IPS-11a (cell line): Measurements from ENCODE around the gene AMER1.
"Not testable (repeated sequence)": the region's sequence is repeated elsewhere in the genome, so short reads cannot be mapped to it uniquely, and the experiment has no call there.

ENCODE experiments used
- H3K4me3 ChIP-seq: one replicate; pipeline ENCODE4 v1.5.1; 2013; ENCODE audit warnings: low read depth, low read length, control low read depth

The AMER1 gene

DNA sequence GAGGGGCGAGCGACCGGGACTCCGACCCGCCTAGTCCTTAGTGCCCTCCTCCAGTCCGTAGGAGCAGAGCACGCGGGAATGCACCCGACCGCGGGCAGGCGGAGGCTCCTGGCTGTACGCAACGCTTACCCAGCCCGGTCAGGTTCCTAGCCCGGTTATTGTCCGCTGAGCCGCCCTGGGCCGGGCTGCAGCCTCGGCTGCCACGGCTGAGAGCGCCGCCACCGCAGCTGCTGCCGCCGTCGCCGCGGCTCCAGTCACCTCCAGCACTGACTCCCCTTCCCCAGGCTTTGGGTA is at the start of gene AMER1:
AMER1 (minus strand) TSS at position 268 of the 294 bp plus-strand sequence. CDS start 12,422 bp downstream, outside the sequence.
- peak within 1 kb of the TSS; percentile 50 for H3K4me3 ChIP-seq

DNA sequence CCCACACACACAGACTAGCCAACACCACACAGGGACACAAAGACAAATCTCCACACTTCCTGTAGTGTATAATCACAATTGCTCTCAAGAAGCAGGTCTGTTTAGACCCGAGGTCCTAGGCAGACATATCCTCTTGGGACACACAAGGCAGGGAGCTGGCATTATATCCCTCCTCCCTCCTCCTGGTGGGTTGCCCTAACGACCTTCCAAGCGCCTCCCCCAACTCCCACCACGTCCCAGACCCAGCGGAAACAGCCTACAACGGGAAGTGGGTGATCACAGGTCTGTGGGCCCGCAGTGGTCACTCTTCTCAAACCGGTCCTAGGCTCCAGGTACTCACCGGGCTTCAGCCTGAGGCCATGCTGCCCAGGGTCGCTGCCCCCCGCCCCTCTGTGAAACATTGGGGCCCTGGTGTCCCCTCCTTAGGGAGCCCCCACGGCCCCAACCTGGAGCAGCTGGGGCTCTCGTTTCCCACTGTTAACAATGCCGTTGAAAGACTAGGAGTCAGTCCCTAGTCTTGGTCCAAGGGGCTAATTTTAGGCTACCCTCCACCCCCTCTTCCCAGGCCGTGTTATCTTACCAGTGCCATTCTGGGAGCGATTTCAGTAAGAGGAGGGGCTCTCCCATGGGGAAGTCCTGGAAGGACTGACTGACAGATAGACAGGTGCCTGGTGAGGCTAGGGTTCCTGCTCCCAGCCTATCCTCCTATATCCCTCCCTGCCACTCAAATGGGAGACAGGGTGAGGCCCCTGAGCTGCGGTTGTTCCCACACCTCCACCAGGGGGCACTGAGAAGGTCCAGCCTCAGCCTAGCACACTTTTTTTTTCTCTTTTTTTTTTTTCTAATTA is 24.8 kb upstream of the AMER1 start, which contains the start of gene ASB12:
ASB12 (minus strand) TSS at position 485 of the 848 bp plus-strand sequence. CDS start 4,957 bp downstream, outside the sequence.
- H3K4me3 ChIP-seq: no peak within 1 kb of the TSS

DNA sequence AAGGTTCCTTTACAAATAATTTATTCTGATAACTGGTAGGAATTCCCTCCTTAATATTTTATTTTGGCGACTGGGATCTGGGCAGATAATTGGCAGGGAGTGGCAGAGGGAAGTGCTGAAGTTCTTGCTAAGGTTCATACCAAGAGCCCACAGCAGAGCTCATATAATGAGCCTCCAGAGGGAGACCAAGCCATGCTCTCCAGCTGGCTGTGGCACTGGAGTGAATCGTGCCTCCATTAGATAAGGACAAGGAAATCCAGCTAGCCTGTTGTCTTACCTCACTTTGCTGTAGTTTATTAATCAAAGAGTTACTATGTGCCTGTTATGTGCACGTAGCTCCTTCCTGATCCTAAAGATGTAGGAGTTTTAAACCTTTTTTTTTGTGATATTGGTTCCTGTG is 23.6 kb upstream of the AMER1 start:
- no peak overlapping the region for H3K4me3 ChIP-seq

DNA sequence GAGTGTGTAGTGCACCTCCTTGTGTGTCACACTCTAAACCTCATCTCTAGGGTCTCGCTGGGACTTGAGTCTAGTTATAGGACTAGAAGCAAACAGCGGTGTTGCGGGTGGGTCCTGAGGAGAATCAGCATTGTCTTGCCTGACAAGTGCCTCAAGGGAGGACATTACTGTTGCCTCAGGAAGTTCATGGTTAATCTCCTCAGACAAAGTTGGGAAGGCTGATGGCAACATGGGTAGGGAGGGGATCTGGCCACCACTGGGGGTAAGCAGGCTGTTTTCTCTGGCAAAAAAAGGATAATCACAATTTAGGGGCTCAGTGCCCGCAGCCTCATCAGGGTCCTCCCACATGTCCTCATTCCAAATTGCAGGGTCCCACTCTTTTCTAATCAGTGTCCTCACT is 12.5 kb upstream of the AMER1 start:
- no peak overlapping the region for H3K4me3 ChIP-seq

DNA sequence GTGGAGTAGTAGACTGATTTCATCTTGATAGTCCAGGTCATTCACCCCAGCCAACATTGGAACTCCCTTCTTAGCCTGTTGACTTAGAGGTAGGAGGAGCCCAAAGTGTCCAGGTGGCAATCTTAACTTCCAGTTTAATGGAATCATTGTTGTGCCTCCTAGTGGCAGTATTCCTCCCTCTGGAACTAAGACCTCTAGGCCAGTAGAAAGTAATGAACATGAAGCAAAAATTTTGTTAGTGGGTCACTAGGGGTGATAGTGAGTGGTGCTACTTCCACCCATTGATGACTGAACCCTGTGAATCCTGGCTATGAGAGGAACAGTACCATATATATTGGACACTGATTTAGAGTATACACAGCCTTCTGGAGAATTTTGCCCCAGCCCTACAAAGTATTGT is 8.5 kb upstream of the AMER1 start:
- not testable (repeated sequence) for H3K4me3 ChIP-seq

DNA sequence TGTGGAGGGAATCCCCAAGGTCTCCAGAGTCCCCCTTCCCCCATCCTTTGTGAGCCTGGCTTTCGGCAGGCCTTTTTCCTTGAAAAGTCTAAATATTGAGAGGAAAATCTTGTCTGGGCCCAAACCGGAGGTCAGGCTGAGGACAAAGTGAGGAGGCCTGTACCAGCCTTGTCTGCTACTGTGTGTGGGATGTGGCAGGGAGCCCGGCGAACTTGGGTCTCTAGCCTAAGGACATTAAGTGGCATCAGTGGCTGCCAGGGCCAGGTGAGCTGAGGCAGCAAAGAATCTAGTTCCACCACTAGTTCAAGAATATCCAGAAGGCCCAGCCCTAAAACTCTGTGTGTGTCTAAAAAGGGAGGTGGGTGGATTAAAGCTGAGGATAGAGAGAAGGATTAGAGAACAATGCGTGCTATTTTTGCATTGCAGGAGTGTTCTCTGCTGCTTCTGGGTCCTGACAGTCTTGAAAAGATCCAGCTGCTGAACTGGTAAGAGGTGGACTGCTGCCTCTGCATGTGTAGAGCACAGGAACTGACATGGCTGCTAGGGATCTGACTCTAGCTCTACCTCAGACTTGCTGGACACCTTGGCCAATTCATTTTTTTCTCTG is 1.2 kb upstream of the AMER1 start:
- no peak overlapping the region for H3K4me3 ChIP-seq

DNA sequence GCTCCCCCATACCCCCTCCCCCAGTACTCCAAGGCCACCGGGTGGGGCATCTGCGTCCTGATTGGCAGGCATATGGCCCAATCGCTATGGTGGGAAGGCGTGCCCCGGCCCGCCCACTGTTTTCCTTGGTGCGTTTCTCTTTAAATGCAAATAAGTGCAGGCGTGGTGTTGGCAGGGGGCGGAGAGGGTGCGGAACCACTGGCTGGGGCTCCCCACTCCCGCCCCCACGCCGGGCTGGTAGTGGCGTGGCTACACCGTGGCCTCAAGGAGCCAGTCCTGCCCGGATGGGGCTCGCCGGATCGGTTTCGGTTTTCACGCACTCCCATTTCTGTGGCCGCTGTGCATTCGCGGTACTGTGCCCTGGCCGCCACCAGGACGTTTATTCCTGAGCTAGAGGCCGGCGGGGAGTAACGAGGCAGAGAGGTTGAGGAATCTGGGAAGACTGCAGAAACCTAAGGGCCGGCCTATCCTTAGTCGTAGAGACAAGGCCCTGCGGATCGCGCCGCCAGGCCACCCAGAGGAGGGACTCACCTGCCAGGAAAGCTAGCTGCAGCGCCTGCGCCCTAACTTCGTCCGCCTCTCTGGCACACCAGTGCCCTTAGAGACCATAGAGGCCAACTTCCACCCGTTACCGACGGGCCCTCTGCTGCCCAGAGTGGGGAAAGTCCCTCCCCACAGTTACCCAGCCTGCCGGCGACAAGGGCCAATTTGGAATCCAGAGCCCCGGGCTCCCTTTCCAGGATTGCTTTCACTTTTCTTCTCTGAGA is 410 bp upstream of the AMER1 start:
- H3K4me3 ChIP-seq: peak overlapping the region; percentile 50

DNA sequence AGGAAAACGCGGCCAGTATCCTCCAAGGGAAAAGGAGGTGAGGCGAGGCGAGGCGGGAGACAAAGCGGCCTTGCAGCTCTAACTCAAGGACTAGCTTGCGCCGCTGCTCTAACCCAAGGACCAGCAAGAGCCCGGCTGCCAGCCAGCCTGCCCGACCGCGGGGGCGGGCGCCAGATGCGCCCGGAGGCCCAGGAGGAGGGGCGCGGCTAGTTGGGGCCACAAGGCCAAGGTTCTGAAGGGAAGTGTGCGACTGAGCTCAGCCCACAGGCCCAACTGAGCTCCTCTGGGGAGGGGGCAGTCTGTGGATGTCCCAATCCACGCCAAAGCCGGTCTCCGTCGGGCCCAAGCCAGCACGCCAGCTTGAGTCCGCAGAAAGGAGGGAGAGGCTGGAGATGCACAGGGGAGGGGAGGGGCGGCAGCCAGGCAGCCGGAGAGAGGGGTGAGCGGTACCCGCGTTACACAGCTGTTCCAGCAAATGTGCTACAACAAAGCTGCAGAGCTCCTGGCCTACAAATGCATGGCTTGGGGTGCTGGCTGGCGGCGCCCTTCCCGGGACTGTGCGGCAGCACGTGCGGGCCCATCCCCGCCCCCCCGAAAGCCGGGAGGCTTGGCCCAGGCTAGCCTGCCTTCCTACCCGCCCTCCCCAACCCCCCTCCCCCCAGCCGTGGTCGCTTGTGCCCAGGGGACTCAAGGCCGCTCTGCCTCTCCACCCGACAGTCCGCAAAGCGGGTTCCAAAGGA is 637 bp downstream of the AMER1 start:
- H3K4me3 ChIP-seq: peak overlapping the region; percentile 50

DNA sequence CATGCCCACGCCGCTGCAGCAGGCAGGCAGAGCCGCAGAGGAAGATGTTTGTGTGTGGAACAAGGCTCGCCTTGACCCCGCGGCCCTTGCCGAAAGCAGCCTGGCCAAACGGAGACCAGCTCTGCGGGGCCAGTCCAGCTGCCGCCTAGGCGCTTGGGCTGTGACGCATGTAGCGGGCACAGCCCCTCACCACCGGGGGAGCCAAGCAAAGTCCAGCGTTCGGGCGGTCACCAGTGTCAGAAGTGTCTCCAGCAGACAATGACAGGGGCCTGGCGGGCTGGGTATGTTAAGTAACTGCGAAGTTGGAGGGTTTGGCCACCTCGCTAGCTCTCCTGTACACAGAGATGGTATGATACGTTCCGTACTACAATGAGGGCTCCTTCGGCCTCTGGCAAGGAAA is 1.3 kb downstream of the AMER1 start:
- H3K4me3 ChIP-seq: peak overlapping the region; percentile 50

DNA sequence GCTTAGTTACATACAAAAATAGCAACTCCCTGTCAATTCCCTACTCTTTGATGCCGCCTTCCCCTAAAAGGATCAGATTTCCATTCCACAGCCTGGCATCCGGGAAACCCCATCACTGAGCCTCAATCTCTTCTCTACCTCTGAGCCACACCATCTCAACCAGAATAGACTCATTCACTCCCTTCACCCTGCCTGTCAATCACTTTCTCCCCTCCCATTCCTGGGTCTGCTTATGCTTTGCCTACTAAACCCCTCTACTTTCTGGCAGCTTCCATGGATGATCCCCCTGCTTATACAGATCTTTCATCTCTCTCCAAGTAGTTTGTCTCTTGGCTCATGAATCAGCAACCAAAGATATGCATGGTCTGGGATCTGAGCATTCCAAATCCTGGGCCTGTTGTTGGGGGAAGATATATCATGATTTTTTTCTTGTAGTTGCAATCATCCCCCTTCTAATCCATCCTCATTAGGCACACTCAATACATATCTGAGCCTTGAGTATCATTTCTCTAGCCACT is 2.6 kb downstream of the AMER1 start:
- no peak overlapping the region for H3K4me3 ChIP-seq

DNA sequence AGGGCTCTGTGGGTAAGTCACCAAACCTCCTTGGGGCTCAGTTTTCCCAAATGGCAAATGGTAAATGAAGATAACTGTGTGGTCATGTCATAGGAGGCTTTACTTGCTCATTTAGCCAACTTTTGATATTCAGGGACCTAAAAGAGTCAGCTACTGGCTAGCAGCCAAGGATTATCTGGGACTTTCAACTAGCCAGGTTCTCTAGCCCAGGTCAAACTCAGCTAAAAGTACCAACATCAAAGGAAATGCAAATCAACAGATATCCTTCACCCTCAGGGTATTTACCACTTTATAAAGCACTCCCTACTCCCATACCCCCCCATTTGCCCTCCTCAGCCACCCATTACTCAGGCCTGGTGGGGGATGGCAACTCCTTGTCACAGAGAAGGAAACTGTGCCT is 7.5 kb downstream of the AMER1 start:
- H3K4me3 ChIP-seq: no peak overlapping the region

DNA sequence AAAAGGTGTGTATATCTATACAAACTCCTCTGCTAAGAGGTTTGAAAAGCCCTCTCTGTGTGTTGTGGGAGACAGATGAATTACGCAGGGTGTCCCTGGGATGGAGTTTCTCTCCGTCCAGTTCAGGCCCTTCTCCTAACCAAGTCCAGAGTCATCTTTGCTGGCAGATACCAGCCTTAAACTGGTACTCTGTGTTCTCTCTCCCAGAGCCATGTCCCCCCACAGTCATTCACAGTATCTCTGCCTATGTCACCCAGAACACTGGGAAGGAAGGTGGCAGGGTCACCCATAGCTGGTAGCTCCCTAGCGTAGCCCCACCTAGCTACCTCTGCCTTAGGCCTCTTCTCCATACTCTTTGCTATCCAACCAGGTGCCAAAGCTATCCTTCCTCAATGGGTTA is 8.9 kb downstream of the AMER1 start:
- H3K4me3 ChIP-seq: no peak overlapping the region

DNA sequence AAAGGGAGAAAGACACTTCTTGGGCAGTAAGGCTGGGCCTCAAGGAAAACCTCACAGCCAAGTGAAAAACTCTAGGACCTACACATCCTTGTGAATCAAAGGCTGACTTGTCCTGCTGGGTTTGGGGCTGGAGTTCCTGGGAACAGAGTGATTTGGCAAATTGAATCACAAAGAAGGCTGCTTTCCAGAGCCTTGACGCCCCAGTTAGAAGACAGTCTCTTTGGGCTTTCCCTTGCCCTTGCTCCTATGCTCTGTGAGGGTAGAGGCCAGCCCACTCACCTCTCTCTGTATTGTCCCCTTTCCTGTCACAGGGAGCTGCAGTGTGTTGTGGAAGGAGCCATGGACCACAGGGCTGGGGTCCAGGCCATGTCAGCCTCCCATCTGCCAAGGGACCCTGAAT is 9.6 kb downstream of the AMER1 start:
- no peak overlapping the region for H3K4me3 ChIP-seq

DNA sequence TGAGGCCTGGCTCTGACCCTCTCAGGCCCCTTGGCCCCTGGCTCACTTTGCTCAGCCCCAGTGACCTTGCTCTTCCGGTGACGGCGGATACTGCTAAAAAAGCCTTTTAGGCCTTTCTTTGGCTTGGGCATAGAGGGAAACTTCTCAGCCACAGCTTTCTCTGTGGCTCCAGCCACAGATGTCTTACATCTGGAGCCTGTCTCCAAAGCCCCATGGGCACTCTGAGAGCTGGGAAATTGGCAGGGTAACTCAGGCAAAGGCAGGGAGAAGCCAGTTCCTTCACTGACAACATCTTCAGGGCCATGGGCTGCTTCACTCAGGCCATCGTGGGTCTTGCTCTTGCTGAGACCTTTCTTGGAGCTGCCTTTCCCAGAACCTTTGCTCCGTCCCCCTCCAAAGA is 12.8 kb downstream of the AMER1 start:
- H3K4me3 ChIP-seq: no peak overlapping the region

DNA sequence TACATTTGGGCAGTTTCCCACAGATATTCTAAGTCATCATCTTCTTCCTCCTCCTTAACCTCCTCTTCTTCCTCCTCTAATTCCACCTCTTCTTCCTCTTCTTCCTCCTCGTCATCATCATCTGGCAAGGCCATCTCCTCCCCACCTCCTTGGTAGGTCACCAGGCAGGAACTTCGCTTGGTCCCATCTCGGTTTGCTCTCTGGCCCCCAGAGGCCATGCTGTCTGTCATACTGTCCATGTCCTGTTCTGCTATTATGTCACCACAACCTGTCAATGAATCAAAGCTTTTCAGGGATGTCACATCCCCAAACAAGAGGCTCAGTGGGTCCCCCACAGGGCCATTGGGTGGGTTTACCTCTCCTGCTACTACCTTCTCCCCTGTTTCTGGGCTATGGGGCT is 13.5 kb downstream of the AMER1 start:
- no peak overlapping the region for H3K4me3 ChIP-seq

DNA sequence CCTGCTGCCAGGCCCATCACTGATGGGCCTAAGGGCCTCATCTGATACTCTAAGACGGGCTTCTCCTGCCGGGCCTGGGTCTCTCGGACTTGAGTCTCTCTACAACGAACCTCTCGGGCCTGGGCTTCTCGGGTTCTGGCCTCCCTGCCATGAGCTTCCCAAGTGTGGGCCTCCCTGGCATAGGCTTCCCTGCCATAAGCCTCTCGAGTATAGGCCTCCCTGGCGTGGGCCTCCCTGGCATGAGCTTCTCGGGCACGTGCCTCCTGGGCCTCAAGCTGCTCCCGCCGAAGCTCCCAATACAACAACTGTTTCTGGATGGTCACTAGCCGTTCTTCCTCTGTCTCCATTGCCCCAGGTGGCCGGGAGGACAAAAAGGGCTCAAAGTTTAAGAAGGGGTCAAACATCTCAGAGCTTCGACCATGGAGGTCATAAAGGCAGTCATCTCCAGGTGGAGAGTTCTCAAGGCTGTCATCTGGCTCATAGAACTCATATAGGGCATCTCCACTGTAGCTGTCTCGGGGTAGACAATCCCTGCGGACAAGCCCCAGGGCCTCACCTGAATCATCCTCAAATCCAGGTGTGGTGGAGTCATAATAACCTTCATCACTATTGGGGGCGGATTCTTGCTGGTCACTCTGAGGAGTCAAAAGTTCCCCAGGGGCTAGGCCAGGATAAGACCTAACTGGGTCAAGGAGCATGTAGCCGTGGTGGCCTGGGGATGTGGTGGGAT is 14.1 kb downstream of the AMER1 start:
- H3K4me3 ChIP-seq: no peak overlapping the region

DNA sequence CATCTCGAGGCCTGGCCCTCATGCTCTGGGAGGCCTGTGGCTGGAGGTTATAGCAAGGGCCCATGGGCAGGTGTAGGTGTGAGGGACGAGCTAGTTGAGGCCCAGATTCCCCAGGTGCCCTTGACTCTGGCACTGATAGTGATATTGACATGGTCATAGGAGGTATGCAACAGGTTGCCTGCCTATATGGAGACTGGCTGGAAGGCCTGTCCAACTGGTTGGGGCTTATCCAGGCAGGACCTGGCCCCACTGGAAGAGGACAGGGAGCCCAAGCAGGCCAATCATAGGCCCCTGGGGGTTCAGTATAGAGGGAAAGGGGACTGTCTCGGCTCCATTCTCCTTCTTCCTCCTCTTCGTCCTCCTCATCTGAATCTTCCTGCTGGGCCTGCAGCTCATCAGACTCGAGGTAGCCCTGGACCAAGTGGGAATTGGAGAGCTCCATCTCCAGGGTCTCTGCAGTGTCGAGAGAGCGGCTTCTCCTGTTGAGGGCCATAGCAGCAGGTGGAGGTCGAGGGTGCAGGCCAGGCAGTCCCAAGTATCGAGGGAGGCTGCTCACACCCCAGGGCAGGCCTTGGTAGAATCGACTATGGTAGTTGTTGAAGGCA is 15.3 kb downstream of the AMER1 start:
- no peak overlapping the region for H3K4me3 ChIP-seq

DNA sequence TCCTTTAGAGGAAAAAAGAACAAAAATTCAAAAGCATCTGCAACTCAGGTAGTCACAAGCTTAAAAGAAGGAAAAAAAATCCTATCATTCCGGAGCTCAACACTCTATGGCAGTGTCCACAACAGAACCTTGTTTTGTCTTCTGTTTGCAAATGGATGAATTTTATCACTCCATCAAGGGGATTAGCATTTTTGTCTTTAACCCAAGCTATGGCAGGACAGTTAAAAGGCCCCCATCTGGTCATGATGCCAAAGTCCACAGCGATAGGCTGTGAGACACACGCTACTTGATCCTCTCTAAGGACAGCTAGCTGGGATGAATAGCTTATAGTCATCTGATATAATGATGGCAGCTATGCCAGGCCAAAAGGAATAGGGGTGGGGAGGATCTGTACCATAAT is 16.6 kb downstream of the AMER1 start:
- no peak overlapping the region for H3K4me3 ChIP-seq

DNA sequence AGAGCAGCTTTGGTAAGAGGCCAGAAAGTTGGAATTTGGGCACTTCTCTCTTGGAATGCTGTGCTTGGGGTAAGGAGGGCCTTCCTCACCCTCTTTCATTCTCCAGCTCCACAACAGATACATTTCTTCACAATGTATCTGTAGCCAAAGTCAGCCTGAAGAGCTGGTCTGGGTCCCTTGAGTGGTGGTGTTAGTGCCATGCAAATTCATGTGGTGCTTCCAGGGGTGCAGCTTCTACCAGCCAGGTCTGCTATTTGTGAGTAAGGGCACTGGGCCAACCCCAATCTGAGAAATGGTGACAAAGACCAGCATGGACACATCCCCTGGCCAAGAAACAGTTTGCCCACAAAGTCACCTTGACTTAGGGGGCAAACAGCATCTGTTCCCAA is 17.8 kb downstream of the AMER1 start:
- H3K4me3 ChIP-seq: no peak overlapping the region
